Suppressor macrophage (primary cell): ENCODE results near the gene OR5J2.
"Not testable (repeated sequence)": the region's sequence is repeated elsewhere in the genome, so short reads cannot be mapped to it uniquely, and the experiment has no call there.

Experiments used
- DNase-seq, 4 experiments: peaks; one replicate each; pipeline ENCODE4 v3.0.0-alpha.2; 2020 to 2022
- total RNA-seq, 17 experiments: gene quantifications; one replicate each; lab custom pipeline; 2026; ENCODE audit warnings: mixed read lengths in 6 of 17, inconsistent platforms in 3 of 17; lab: John Stamatoyannopoulos, UW

OR5J2 gene
- total RNA-seq = 0 to 0.55 (median 0) reads per million in 17 experiments

GRCh38 chr11:56176318-56176717 is at the start of gene OR5J2:
Gene OR5J2, plus strand, starts transcription at chr11:56176618. Its CDS starts 0 bp downstream, at chr11:56176618.
- DNase-seq = no peak

GRCh38 chr11:56140151-56140661 is 36.2 kb upstream of the OR5J2 start, which contains the start of gene OR8J3:
Gene OR8J3, minus strand, starts transcription at chr11:56140201. Its CDS starts 2,483 bp downstream, at chr11:56137718.
- no peak for DNase-seq

GRCh38 chr11:56143681-56144080 is 32.7 kb upstream of the OR5J2 start:
- DNase-seq = not testable (repeated sequence)

- no peak for DNase-seq
Observed at GRCh38 chr11:56151376-56151775, 25.0 kb upstream of the OR5J2 start.

- no peak for DNase-seq
Observed at GRCh38 chr11:56152333-56152732, 24.1 kb upstream of the OR5J2 start.

GRCh38 chr11:56160217-56160616 is 16.2 kb upstream of the OR5J2 start, which contains the start of gene OR8K5:
Gene OR8K5, minus strand, starts transcription at chr11:56160317. Its CDS starts 0 bp downstream, at chr11:56160317.
- no peak for DNase-seq

- DNase-seq = no peak
Observed at GRCh38 chr11:56163804-56164203, 12.6 kb upstream of the OR5J2 start.

GRCh38 chr11:56172256-56172830 is 4.1 kb upstream of the OR5J2 start:
- no peak for DNase-seq

GRCh38 chr11:56183459-56183858 is 7.0 kb downstream of the OR5J2 start:
- DNase-seq = no peak

- DNase-seq = no peak
Observed at GRCh38 chr11:56188602-56189001, 12.2 kb downstream of the OR5J2 start.

GRCh38 chr11:56196705-56197104 is 20.3 kb downstream of the OR5J2 start:
- DNase-seq = no peak

GRCh38 chr11:56197367-56197766 is 20.9 kb downstream of the OR5J2 start:
- DNase-seq = no peak

GRCh38 chr11:56207790-56208189 is 31.4 kb downstream of the OR5J2 start:
- no peak for DNase-seq

GRCh38 chr11:56214537-56214936 is 38.1 kb downstream of the OR5J2 start:
- DNase-seq = no peak

- DNase-seq = not testable (repeated sequence)
Observed at GRCh38 chr11:56219735-56220134, 43.3 kb downstream of the OR5J2 start.
